OCI-LY1 (cell line): Measurements from ENCODE around the gene EGR2.

Experiments
- H2AFZ ChIP-seq: fragments of 200-600 bp; sonication (generic), shearing (Covaris generic); 2 replicates; pipeline ENCODE4 v1.6.0; 2014; ENCODE audit warnings: antibody characterized with exemption, mild to moderate bottlenecking, low read length
- H3F3A ChIP-seq: fragments of 200-600 bp; sonication (generic), shearing (Covaris generic); 2 replicates; pipeline ENCODE4 v1.6.0; 2014; ENCODE audit warnings: mild to moderate bottlenecking, antibody characterized with exemption, low read length, moderate library complexity; ENCODE audit not compliant: insufficient read depth
- H3K27ac ChIP-seq: fragments of 200-600 bp; sonication (generic); 2 replicates; pipeline ENCODE4 v1.5.1; 2014; ENCODE audit warnings: low read length, mixed run types, mild to moderate bottlenecking, low read depth; ENCODE audit not compliant: poor library complexity, severe bottlenecking
- H3K27me3 ChIP-seq: fragments of 200-600 bp; sonication (generic); 2 replicates; pipeline ENCODE4 v1.6.0; 2014; ENCODE audit warnings: antibody characterized with exemption, mild to moderate bottlenecking, low read length, moderate library complexity; ENCODE audit not compliant: insufficient read depth
- H3K36me3 ChIP-seq: fragments of 200-600 bp; sonication (generic); 2 replicates; pipeline ENCODE4 v1.6.1; 2014; ENCODE audit warnings: mild to moderate bottlenecking, antibody characterized with exemption, low read length, moderate library complexity, mixed read lengths; ENCODE audit not compliant: insufficient read depth
- H3K4me1 ChIP-seq: fragments of 200-600 bp; sonication (generic); 2 replicates; pipeline ENCODE4 v1.5.1; 2014; ENCODE audit warnings: mild to moderate bottlenecking, low read length, moderate library complexity; ENCODE audit not compliant: insufficient read depth, severe bottlenecking
- H3K4me2 ChIP-seq: fragments of 200-600 bp; sonication (generic), shearing (Covaris generic); 2 replicates; pipeline ENCODE4 v1.6.1; 2014; ENCODE audit warnings: low read length
- H3K4me3 ChIP-seq: fragments of 200-600 bp; sonication (generic); 2 replicates; pipeline ENCODE4 v1.5.1; 2014; ENCODE audit warnings: low read length, low read depth, mild to moderate bottlenecking, mixed read lengths; ENCODE audit not compliant: poor library complexity, severe bottlenecking
- H3K79me2 ChIP-seq: fragments of 200-600 bp; shearing (Covaris generic); 2 replicates; pipeline ENCODE4 v1.6.1; 2016; ENCODE audit warnings: mixed run types, low read length, mixed read lengths; ENCODE audit not compliant: insufficient read depth
- H3K9ac ChIP-seq: fragments of 200-600 bp; sonication (generic), shearing (Covaris generic); 2 replicates; pipeline ENCODE4 v1.6.1; 2014; ENCODE audit warnings: mild to moderate bottlenecking, low read length, mixed read lengths
- H3K9me2 ChIP-seq: fragments of 200-600 bp; sonication (generic), shearing (Covaris generic); 2 replicates; pipeline ENCODE4 v1.6.1; 2014; ENCODE audit warnings: low read depth, mild to moderate bottlenecking, low read length, mixed read lengths
- H3K9me3 ChIP-seq: fragments of 200-600 bp; shearing (Covaris generic); 2 replicates; pipeline ENCODE4 v1.6.1; 2014; ENCODE audit warnings: low read length, mixed read lengths
- H4K20me1 ChIP-seq: fragments of 200-600 bp; sonication (generic), shearing (Covaris generic); 2 replicates; pipeline ENCODE4 v1.6.0; 2016; ENCODE audit warnings: mild to moderate bottlenecking, low read length; ENCODE audit not compliant: insufficient read depth
- EZH2 ChIP-seq: fragments of 200-600 bp; sonication (generic), shearing (Covaris generic); IDR thresholded peaks from 2 replicates; pipeline ENCODE4 v1.8.0; 2017; ENCODE audit warnings: borderline replicate concordance, mixed run types, mild to moderate bottlenecking, antibody characterized with exemption, low read length, moderate library complexity, mixed read lengths
- TF ChIP-seq, protein P1 (sequence below): fragments of 200-600 bp; sonication (generic), shearing (Covaris generic); IDR thresholded peaks from 2 replicates; pipeline ENCODE4 v1.5.1; 2017; ENCODE audit warnings: mild to moderate bottlenecking, antibody characterized with exemption, low read length, moderate library complexity, mixed read lengths

EGR2 gene

DNA sequence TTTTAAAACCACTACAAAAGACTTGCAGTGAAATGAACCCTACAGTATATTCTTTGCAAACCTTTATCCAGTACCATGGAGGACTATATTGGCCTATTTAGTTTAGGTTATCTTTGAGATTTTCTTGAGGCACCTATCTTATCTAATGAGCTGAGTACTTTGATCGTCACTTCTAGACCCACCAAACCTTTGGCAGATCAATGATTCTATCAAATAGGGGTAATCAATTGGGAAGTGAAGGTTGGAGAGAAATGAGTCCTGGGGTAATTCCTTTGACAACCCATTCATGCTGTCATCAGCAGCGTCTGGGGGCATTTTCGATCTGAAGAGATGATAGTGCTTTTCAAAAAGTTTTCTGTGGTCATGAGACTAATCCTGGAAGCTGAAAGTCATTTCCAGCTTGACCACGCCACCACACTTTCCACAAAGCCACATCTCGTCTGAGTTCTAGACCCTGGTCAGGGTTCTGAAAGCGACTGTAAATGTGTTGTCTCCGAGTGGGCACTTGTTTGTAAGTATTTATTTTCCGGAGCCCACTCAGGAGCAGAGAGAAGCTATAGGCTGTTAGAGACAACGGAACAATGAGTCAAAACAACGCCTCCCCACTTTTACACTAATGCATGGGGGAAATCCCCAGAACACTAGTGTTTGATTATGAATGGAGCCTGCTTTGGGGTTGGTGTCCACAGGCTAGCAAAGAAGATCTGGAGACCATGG, 4.8 kb downstream of the EGR2 start:
- Histone ChIP-seq H2AFZ (no peak overlapping the region), H3K27me3 (no peaks in the 10 kb centered on the region), H3K9me2 (no peaks in the 10 kb centered on the region), H3F3A (no peaks in the 10 kb centered on the region), H3K4me3 (no peak overlapping the region), H3K9me3 (no peaks in the 10 kb centered on the region), H4K20me1 (0 out of 2 replicates have a peak, but pooled peaks cover 4% of the 10 kb centered on the region), H3K9ac (no peak overlapping the region), H3K4me1 (peaks cover 25% of the 10 kb centered on the region), H3K79me2 (no peaks in the 10 kb centered on the region), H3K27ac (no peak overlapping the region), H3K36me3 (peaks cover 25% of the 10 kb centered on the region), H3K4me2 (no peak overlapping the region)
- TF ChIP-seq, protein P1, sequence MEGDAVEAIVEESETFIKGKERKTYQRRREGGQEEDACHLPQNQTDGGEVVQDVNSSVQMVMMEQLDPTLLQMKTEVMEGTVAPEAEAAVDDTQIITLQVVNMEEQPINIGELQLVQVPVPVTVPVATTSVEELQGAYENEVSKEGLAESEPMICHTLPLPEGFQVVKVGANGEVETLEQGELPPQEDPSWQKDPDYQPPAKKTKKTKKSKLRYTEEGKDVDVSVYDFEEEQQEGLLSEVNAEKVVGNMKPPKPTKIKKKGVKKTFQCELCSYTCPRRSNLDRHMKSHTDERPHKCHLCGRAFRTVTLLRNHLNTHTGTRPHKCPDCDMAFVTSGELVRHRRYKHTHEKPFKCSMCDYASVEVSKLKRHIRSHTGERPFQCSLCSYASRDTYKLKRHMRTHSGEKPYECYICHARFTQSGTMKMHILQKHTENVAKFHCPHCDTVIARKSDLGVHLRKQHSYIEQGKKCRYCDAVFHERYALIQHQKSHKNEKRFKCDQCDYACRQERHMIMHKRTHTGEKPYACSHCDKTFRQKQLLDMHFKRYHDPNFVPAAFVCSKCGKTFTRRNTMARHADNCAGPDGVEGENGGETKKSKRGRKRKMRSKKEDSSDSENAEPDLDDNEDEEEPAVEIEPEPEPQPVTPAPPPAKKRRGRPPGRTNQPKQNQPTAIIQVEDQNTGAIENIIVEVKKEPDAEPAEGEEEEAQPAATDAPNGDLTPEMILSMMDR: no peak
- no peak for TF ChIP-seq EZH2

DNA sequence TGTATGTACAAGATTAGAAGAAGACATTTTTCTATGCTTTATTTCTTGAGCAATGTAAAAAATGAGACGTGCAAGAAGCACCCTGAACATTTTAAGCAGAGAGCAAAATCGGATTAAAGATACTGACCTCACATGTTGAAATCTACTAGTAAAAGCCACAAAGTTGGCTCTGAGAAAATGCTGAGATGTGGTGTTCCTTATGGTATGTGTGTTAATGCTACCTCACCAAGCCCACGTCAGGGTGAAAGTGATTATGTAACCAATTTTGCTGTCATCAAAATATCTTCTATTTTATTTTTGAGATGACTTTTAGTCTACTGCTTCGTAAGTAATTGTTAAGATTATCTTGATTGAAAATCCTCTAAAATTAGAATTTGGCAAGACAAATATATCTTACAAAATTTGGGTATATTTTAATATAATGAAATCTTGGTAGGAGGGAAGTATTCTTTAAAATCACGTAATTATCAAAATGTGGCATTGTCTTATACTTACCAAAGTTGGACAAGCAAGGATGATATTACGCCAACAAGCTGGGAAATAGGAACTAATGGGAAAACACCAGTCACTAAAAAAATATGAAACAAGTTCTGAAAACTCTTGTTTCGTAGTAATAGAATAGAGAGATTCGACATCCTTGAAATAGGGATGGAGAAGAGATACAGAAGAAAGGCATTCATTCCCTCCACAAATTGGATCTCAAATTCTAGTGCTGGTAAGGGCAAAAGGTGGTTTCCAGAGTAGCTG, 5.8 kb downstream of the EGR2 start:
- Histone ChIP-seq H3K9me3 (no peaks in the 10 kb centered on the region), H2AFZ (no peak overlapping the region), H3K27me3 (no peaks in the 10 kb centered on the region), H3F3A (no peaks in the 10 kb centered on the region), H3K9ac (no peak overlapping the region), H4K20me1 (0 out of 2 replicates have a peak, but pooled peaks cover 4% of the 10 kb centered on the region), H3K79me2 (no peaks in the 10 kb centered on the region), H3K4me1 (peaks cover 22% of the 10 kb centered on the region), H3K4me2 (no peak overlapping the region), H3K36me3 (peaks cover 28% of the 10 kb centered on the region), H3K9me2 (no peaks in the 10 kb centered on the region), H3K27ac (no peak overlapping the region), H3K4me3 (no peak overlapping the region)
- TF ChIP-seq, protein P1: no peak
- no peak for TF ChIP-seq EZH2

DNA sequence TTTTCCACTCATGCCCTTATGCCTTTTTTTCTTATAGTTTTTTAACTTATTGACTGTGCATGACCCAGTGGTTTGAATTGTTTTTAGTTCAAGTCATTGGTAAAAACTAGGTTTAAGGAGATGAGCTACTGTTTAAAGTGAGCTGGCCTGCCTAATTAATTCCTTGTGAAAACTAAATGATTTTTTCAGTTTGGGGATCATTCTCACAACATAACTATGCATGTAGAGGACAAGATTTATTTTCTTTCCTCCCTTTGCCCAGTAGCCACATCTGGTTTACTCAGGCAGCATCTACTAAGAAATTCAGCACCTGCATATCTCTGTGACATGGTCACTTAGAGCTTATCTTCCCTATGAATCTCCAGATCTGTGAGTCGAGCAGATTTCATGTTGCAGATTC, 9.9 kb downstream of the EGR2 start:
- Histone ChIP-seq H4K20me1 (0 out of 2 replicates have a peak, but pooled peaks cover 4% of the 10 kb centered on the region), H3K9me2 (no peaks in the 10 kb centered on the region), H3K4me2 (peak overlapping the region; percentile 94), H2AFZ (no peak overlapping the region), H3K9ac (peak overlapping the region; percentile 16; the same call in 1 of the 2 replicates), H3K4me1 (peaks cover 29% of the 10 kb centered on the region), H3F3A (no peaks in the 10 kb centered on the region), H3K27ac (no peak overlapping the region), H3K27me3 (no peaks in the 10 kb centered on the region), H3K79me2 (no peaks in the 10 kb centered on the region), H3K36me3 (peaks cover 28% of the 10 kb centered on the region), H3K9me3 (no peaks in the 10 kb centered on the region), H3K4me3 (peak overlapping the region; percentile 81)
- TF ChIP-seq, protein P1: no peak
- no peak for TF ChIP-seq EZH2
